GOT3 (cell line): Measurements from ENCODE around the gene IL19.

Source experiments
- DNase-seq: peaks from one replicate; lab custom pipeline; 2025; ENCODE audit warnings: mixed read lengths; lab: John Stamatoyannopoulos, UW

IL19 gene

DNA sequence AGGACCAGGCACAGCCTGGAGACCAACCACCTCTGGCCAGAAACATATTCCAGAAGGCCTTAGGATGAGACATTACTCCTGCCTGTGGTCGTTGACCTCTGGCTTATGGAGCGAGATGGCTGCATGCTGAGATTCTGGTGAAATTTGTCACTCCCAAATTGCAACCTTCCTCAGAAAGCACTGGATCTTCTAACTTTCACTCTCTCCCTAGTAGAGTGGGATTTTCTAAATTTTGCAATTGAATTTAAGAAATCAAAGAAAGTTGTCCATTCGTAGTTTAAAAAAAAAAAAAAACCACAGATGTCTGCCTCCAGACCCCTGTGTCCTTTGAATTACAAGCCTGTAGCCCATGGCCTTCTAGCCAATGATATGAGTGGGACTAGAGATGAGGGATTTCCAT lies 30.3 kb downstream of the IL19 start:
- no peak for DNase-seq

GRCh38 chr1:206801467-206801866 lies 30.9 kb downstream of the IL19 start:
- DNase-seq, result no peak

DNA sequence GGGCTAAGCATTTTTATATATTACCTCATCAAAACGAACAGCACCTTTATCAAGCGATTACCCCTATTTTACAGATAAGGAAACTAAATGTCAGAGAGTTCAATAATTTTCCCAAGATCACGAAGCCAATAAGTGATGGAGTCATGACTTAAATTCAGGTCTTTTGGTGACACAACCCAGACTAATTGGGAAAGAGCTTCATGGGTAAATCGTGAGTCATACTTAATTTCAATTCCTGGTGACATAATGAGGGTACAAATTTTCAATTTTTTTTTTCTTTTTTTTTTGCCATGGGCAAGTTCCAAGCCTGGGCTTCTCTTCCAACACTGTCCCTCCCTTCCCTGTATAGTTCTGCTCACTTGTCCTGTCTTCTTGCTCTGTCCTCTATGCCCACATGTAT lies 31.8 kb downstream of the IL19 start:
- no peak for DNase-seq

DNA sequence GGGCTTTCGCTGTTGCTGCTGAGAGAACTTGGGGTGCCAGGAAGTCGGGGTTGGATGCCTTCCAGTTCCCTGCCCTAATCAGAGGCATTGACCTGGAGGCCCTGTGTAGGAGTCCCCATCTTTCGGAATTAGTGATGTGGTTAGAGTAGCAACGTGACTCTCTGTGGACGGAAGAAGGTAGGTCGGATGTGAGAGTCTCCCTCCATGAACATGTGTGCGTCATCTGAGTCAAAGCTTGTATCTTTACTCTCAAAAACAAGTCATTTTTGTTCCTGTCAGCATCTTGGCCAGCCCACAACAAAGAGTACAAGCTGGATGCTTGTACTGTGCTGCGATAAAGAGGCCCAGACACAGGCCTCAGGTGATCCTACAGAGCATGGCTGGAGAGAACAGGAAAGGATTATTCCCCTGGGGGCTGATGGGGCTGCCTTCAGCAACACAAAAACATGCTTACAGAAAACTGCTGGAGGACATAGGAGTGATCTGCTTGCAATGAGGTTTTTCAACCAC lies 32.7 kb downstream of the IL19 start:
- DNase-seq, result no peak

- no peak for DNase-seq
These were observed 33.7 kb downstream of the IL19 start for GRCh38 chr1:206804156-206804737.

DNA sequence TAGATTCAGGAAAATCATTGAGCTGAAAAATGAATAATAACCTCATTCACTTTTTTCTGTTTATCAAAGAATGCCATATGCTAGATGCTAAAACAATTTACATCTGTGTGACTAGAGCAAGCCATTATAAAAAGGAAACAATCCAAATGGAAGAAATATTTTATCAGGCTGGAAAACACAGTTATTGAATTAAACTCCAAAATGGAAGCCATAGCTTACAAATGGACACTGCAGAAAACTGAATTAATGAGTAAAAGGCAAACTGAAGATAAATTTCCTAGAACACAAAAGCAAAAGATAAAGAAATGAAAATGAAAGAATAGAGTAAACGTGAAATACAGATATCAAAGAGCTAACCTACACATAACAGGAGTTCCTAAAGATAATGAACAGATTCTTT lies 34.8 kb downstream of the IL19 start:
- DNase-seq, result no peak

DNA sequence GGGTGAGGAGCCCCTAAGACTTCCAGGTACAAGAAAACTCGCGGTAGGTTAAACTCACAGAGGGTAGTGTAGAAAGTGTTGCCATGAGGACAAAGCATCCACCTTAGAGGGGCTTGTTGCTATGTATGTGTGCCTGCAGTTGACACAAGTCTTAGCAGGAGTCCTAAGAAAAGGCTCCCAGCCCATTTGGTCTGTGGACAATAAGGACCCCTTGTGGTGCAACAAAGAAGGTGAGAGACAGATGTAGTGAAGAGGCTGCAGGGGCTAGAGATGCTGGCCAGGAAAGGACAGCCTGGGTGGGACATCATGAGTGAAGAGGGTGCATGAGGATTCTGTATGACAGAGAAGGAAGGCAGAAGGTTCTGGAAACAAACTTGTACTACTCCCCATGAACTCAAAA lies 38.0 kb downstream of the IL19 start:
- DNase-seq, result no peak

GRCh38 chr1:206809504-206810084 lies 39.0 kb downstream of the IL19 start:
- no peak for DNase-seq

DNA sequence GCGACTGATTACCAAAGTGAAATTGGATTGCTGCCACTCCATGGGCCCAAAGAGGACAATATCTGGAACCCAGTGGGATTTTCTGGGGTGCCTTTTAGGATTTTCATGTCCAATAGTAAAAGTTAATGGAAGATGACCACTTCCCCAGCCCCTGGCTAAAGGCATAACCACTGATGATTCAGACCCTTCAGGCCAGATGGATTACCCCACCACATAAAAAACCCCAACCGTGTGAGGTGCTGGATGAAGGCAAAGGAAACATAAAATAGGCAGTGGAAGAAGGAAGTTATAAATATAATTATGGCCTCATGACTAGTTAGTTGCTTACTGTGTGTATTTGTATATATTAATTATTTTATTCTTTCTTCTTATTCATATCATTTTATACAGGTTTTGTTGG lies 41.9 kb downstream of the IL19 start:
- no peak for DNase-seq

DNA sequence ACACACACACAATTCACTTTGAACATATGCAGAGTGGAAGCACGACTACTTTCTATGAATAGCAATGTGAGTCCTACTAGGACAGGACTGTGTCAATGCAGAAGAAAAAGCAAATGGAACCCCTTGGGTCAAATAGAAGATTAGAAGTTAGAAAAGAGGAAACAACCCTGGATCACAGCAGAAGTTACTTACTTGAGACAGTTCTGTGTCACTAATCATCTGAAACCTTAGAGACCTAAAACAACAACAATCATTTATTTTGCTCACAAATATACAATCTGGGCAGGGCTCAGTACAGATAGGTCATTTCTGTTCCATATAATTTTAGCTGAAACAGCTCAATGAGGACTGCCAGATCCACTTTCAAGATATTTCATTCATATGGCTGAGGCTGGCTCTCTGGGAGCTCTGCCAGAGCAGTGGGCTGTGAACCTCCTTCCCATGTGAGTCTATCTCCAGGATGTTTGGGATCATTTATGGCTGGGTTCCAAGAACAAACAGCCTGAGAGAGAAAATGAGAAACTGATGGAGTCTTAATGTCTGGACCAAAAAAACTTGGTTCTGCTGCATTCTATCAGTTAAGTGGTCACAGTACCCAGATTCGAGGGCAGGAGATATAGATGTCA lies 44.3 kb downstream of the IL19 start:
- no peak for DNase-seq

GRCh38 chr1:206816390-206817287 lies 46.1 kb downstream of the IL19 start:
- no peak for DNase-seq

DNA sequence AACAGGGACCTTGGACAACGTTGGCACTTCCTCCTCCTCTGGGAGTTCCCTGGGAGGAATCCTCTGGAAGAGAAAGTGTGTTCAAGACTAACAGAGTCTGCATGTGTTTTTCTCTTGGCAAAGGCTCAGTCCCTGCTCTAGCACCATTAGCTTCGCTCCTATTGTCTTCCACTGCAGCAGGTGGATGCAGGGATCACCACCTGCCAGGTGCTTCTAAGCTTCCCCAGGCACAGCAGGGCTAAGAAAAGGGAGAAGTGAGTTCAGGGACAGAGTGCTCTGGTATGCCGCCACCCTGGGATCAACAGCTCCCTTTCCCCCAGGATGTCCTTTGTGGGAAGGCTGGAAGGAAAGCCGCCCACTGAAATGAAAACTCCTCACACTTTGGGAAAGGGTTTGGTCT lies 50.9 kb downstream of the IL19 start:
- DNase-seq, result no peak

DNA sequence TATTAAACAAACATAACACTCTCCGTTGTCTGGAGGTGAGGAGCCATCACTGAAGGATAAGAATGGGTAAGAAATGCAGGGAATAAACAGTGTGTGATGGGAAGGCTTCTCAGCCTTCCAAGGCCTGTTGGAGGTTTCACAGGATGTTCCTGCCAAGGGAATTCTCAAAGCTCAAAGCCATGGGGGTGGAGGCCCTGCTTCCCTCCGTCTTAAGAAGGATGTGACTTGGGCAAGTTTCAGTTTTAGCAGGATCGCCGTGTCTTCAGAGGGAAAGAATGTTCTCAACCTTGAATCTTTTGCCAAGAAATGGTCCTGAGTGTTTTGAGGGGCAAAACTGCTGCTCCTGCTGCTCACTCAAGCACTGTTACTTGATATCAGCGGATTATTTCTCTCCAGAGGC lies 53.2 kb downstream of the IL19 start:
- DNase-seq, result no peak

- DNase-seq, result no peak
These were observed 53.8 kb downstream of the IL19 start for GRCh38 chr1:206824331-206824730.

GRCh38 chr1:206826394-206826793 lies 55.8 kb downstream of the IL19 start:
- DNase-seq, result no peak

DNA sequence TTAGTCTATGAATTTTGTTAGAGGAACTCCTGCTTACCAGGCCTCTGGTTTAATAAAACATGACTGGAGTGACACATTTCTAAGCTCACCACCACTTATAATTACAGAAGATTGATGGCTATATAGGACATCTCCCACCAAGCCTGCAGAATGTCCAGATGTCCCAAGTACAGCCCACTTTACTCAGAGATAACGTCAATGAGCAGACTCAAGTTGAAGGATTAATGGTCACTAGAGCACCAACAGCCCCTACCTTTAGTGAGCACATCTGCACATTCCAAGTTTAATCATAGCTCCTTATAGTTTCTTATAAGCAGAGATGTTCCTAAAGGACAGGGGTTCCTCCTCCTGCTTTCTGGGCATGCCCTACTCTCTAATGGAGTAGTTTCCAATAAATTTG lies 57.5 kb downstream of the IL19 start:
- DNase-seq, result no peak

GRCh38 chr1:206828765-206829164 lies 58.2 kb downstream of the IL19 start:
- no peak for DNase-seq

GRCh38 chr1:206829282-206829681 lies 58.7 kb downstream of the IL19 start:
- DNase-seq, result no peak

DNA sequence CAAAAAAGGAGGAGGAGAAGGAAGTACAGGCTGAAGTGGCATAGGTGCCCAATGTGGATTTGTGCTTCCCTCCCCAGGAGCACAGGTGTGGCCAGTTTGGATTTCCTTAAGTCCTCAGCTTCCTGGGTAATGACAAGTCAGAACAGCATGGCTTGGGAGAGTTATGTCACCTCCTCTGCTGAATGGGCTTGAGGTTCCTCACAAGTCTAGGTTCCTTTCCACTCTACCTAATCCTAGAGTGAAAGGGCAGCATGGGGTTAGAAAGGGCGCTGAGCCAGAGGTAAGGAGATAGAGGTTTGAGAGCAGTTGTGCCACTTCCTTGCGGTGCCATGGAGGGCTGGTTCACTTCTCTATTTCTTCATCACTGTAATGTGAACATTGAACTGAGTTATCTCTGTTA lies 59.3 kb downstream of the IL19 start:
- DNase-seq, result no peak

DNA sequence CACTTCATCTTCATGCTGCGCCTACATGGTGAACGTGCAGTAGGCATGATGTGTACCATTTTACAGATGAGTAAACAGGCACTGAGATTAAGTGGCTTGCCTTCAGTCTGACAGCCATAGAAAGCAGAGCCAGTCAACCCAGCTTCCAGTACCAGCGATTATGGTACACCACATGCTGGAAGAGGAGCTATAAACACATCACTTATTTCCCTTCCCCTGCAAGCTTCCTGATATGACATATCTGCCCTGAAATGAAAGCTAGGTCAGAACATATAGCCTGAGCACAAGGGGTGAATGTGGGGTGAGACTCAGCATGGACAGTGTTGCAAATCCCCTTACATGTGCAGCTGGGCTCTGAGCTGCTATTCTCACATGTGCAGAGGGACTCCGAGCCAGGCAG lies 61.1 kb downstream of the IL19 start:
- DNase-seq, result no peak

- no peak for DNase-seq
These were observed 61.8 kb downstream of the IL19 start for GRCh38 chr1:206832352-206832880.

DNA sequence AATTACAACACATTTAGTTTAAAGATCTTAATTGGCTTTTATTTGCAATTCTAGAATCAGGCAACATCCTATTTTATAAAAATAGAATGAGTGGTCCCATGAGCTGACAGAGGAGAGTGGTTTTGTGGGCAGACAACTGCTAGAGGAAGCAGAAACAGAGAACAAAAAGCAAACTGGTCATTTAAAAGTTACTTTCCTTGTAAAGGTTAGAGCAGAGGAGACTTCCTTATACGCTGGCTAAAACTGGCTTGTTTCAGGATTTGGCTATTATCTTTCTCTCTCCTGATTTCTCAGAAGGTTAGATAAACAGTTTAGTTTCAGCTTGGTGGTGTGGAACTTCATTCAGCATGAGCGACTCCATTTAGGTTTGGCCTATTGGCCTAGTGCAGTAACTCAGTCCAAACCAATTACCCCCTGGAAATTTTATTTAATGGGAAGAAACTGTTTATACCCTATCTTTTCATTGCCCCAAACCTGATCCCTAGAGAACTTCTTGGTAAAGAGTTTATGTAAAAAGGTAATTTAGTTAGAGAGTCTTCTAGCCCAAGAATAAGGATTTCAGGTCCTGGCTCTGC lies 62.6 kb downstream of the IL19 start:
- DNase-seq, result no peak
